Right forelimb (tissue), 1 donor: Measurements from ENCODE around the gene OCEL1.

Experiments used
- DNase-seq: peaks from one replicate; pipeline ENCODE4 v3.0.0-alpha.2; 2018

Gene OCEL1

DNA sequence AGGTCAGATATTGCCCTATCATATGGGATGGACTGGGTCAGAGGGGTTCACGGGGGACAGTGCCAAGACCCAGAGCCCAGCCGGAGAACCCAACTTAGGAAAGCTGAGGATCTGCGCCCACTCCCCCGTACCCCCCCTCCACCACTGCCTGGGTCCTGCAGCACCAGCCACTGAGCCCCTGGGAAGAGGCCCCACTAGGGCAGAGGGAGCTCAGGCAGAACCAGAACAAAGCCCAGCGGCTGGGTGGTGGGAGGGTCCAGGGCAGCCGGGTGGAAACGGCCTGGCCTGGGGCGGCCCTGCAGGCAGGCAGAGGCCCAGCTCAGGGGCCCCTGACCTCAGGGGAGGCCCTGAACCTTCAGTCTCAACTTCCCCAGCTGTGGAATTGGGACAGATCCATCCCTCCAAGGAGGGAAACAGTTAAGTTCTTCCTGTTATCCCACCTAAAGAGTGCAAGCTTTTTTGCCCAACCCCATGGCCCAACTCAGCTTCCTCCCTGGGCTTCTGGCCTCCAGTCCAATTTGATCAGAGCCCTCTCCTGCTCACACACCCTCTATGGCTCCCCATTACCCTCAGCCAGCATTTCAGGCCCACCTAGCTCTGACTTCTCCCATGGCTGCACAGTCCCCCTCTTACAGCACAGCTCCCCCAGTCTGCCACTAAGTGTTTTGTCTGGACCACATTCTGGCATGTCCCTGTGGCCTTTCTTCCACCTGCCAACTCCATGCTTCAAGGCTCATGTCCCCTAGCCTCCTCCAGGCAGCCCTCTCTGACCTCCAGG is 16.6 kb downstream of the OCEL1 start:
- no peak for DNase-seq

GRCh38 chr19:17243211-17243829 is 17.3 kb downstream of the OCEL1 start:
- DNase-seq, result no peak

DNA sequence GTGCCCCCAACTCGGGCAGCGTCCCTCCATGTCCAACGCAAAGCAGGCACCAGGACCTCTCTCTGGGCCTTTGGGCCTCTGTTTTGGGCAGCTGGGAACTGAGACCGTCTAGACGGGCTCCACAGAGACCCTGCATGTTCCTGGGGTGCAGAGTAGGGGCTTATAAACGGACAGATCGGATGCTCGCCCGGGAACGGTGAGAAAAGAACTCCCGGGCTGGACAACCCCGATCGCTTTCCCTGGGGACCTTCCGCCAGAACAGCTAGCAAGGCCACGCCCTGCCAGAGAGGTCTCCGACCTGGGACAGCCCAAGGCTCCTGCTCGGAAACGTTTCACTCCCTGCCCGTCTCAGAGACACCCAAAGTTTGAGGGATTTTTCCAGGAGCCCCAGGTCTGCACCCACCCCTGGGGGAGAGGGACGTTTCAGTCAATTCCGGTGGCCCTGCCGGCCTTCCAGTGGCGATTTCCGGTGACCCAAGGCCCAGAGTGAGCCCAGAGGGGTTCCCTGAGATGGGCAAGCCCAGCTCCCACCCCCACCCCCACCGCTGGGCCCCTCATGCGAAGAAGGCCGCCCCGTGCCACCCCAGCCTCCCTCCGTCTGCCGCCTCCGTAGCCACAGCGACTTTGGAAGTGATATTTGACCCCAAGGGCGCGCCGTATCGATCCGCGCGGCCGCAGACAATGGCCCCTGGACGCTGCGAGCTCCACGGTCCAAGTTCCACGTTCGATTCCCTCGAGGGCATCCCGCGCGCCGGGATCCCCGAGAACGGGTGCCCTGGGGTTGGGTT is 18.0 kb downstream of the OCEL1 start:
- DNase-seq, result no peak

DNA sequence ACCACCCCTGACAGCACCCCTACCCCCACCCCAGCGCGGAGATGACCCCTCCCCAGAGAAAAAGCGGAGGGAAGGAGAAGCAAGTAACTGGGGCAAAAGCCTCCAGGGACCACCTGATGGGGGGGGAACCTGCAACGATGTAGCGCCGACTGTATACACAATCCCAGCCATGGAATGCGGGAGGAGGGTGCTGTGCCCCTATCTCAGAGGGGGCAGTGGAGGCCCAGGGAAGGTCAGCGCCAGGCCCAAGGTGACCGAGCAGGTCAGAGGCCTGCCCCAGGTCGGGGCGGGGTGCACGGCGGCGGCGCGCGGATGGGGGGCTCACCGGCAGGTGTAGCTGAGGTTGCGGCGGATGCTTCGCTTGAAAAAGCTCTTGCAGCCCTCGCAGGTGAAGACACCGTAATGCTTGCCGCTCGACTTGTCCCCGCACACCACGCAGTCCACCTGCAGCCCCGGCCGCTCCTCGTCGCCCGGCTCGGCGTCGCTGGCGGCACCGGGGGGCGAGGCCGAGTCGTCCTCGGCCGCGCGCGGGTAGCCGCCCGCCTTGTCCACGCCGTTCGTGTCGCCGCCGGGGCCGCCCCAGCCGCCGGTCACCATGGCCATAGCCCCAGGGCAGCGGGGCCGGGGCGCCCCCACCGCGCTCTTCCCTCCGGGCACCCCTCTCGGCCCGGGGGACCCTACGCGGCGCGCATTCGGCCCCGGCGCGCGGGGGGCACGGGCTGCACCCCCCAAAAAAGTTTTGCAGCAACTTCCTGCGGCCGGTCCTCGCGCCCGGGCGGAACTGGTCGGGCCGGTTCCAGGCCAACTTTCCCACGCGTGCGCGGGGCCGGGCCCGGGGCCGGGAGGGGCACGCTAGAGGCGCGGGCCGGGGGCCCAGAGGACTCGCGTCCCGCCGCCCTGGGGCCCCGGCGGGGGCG is 18.9 kb downstream of the OCEL1 start:
- DNase-seq, result no peak

- DNase-seq, result no peak
Observed at GRCh38 chr19:17245535-17245984, 19.5 kb downstream of the OCEL1 start, which contains the start of gene NR2F6. Gene NR2F6, minus strand, starts transcription at chr19:17245919. Its CDS starts 699 bp downstream, at chr19:17245220.

- no peak for DNase-seq
Observed at GRCh38 chr19:17246681-17247425, 20.8 kb downstream of the OCEL1 start.

GRCh38 chr19:17248011-17248776 is 22.2 kb downstream of the OCEL1 start:
- no peak for DNase-seq

- DNase-seq, result no peak
Observed at GRCh38 chr19:17249887-17250548, 24.0 kb downstream of the OCEL1 start.

GRCh38 chr19:17254636-17255035 is 28.6 kb downstream of the OCEL1 start:
- no peak for DNase-seq

DNA sequence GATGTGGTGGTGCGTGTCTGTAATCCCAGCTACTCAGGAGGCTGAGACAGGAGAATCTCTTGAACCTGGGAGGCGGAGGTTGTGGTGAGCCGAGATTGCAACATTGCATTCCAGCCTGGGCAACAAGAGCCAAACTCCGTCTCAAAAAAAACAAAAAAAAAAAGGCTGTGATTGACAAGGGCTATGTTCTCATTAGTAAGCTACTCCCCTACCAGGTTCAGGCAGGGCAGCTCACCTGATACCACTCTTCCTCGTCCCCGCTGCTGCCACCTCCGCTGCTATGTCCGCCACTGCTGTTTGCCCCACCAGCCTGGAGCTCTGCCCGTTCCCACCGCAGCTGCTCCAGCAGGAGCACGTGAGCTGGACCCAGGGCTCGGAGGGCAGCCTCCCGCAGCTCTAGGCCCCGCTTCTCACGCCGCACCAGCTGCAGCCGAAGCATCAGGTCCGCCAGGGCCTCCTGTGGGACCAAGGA is 29.2 kb downstream of the OCEL1 start:
- no peak for DNase-seq

DNA sequence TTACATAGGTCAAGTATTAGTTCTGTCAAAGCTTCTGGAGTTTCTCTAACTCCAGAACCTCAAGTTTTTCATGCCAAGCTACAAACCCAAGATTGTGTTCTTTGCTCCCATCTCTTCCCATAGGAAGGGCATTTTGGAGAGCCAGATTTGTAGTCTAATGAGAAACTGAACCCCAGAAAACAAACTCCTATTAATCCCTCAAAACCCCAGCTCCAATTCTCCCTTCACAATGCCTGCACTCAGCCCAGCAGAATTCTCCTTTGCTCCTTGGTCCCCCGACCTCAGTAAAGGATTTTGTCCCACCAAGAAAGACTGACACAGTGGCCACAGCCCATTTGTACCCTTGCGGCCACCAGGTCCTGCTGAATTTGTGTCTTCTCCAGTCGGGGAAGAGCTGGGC is 30.1 kb downstream of the OCEL1 start:
- DNase-seq, result no peak

GRCh38 chr19:17259118-17259780 is 33.2 kb downstream of the OCEL1 start:
- DNase-seq, result no peak

- no peak for DNase-seq
Observed at GRCh38 chr19:17259934-17260333, 33.9 kb downstream of the OCEL1 start.

DNA sequence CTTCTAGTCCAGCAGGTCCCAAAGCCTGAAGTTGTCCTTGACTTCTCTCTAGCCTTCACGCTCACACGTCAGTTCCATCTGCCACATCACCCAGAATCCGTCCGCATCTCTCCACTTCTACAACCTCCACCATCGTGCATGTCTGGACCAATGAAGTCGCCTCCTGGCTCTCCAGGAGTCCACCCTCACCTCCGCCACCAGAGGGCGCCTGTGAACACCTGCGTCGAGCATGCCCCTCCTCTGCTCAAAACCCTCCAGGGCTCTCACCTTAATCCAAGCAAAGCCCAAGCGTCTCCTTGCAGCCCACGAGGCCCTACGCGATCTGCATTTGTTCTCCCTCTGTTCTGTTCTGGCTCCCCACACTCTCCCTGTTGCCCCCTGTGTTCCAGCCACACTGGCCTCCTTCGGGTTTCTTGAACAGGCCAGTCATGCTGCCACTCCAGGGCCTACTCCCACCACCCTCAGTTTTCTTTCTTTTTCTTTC is 34.9 kb downstream of the OCEL1 start:
- DNase-seq, result peak; percentile 71

GRCh38 chr19:17262557-17262956 is 36.5 kb downstream of the OCEL1 start:
- DNase-seq, result no peak

DNA sequence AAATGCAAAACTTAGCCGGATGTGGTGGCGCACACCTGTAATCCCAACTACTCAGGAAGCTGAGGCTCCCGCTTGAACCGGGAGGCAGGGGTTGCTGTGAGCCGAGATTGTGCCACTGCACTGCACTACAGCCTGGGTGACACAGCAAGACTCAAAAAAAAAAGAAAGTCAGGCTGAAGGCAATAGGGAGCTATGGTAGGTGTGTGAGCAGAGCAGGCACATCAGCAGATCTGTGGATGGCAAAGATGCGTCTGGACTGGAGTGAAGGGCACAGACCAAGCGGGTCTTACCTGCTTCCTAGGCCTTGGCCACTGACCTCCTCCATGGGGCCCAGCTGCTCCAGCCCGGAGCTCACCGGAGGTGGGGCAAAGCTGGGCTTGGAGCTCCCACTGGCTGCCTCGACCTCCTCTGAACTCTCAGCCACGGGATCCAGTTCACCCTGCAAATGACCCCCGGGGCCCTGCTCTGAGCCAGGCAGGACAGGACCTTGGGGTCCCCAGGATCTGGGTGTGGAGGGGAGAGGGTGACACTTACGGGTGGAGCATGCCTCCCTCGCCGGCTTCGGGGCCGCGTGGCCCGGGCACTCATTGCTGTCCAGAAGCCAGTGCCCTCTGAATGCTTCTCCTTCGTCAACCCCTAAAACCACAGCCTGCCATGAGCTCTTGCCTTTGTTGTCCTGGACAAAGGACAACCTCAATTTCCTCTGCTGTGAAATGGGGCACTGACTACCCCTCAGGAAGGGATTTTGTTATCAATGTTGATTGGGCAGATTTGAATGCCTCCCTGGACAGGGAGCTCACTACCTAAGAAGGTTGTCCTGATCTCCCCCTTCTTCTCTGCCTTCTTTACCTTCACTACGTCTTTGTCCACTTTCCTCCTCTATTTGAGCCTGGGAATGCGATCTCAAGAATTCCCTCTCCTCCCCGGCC is 38.0 kb downstream of the OCEL1 start:
- no peak for DNase-seq

GRCh38 chr19:17264641-17264979 is 38.6 kb downstream of the OCEL1 start, which contains the start of gene USHBP1:
Gene USHBP1, minus strand, starts transcription at chr19:17264745. Its CDS starts 446 bp downstream, at chr19:17264299.
- DNase-seq, result no peak

- DNase-seq, result no peak
Observed at GRCh38 chr19:17266026-17266425, 40.0 kb downstream of the OCEL1 start.
